Vagina (tissue), 2 donors: ENCODE results near the gene OOSP4B.
"Not testable (repeated sequence)": the region's sequence is repeated elsewhere in the genome, so short reads cannot be mapped to it uniquely, and the experiment has no call there.

Experiments
- POLR2AphosphoS5 ChIP-seq, 2 donors: sonication (generic); formaldehyde crosslinking; IDR thresholded peaks; one replicate each; pipeline ENCODE4 v1.9.0; 2017; ENCODE audit warnings: antibody characterized with exemption in 2 of 2, mild to moderate bottlenecking in 2 of 2, low read depth in 1 of 2; ENCODE audit not compliant: insufficient read depth in 1 of 2
- TF ChIP-seq, protein P1 (sequence below), 3 experiments: fragments of 450-650 bp in 2 of 3; fragments of 200-600 bp in 1 of 3; sonication (generic) in 1 of 3; IDR thresholded peaks; one replicate each; pipeline ENCODE4 v1.5.1; 2017 to 2019; ENCODE audit warnings: antibody characterized with exemption in 3 of 3, mild to moderate bottlenecking in 2 of 3, moderate library complexity in 2 of 3

GRCh38 chr11:60050422-60050821, 33.4 kb downstream of the OOSP4B start:
- TF ChIP-seq, protein P1, sequence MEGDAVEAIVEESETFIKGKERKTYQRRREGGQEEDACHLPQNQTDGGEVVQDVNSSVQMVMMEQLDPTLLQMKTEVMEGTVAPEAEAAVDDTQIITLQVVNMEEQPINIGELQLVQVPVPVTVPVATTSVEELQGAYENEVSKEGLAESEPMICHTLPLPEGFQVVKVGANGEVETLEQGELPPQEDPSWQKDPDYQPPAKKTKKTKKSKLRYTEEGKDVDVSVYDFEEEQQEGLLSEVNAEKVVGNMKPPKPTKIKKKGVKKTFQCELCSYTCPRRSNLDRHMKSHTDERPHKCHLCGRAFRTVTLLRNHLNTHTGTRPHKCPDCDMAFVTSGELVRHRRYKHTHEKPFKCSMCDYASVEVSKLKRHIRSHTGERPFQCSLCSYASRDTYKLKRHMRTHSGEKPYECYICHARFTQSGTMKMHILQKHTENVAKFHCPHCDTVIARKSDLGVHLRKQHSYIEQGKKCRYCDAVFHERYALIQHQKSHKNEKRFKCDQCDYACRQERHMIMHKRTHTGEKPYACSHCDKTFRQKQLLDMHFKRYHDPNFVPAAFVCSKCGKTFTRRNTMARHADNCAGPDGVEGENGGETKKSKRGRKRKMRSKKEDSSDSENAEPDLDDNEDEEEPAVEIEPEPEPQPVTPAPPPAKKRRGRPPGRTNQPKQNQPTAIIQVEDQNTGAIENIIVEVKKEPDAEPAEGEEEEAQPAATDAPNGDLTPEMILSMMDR (IDR thresholded peaks at IDR 0.05): not testable (repeated sequence)
- TF ChIP-seq POLR2AphosphoS5 (IDR thresholded peaks at IDR 0.05; ENCODE audit: insufficient read depth in 1 of 2, low read depth in 1 of 2): not testable (repeated sequence)
